Measurements from ENCODE around the gene RHOT1. TPM values are rescaled to one million over a fixed set of nuclear protein-coding genes. Genes with fewer than 3 reads are reported as not detected.

RHOT1 gene
- total RNA-seq, 1 donor from 2014 or later, result 56.9 TPM

DNA sequence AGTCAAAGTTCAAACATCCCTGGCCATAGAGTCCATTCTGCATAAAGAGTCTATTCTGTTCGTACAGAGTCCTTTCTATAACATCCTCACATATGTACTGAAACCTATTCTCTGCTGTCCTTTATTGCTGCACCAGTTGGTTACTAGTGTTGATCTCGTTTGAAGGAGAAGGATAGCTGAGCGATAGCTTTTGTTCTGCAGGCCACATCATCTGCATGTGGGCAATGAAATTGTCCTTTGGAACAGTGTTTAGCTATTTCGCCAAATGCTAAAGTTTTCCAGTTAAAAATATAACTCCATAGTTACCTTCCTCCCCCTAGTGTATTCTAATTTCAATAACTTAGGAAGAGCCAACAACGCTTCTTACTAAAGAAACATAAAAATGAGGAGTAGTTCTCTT is 6.0 kb downstream of the RHOT1 start:
- no peaks in the 10 kb centered on the region for H3K9me3 ChIP-seq (replicated peaks)
- intact Hi-C loops (cut with micrococcal nuclease), result no loop called here
- TF ChIP-seq, protein P1, sequence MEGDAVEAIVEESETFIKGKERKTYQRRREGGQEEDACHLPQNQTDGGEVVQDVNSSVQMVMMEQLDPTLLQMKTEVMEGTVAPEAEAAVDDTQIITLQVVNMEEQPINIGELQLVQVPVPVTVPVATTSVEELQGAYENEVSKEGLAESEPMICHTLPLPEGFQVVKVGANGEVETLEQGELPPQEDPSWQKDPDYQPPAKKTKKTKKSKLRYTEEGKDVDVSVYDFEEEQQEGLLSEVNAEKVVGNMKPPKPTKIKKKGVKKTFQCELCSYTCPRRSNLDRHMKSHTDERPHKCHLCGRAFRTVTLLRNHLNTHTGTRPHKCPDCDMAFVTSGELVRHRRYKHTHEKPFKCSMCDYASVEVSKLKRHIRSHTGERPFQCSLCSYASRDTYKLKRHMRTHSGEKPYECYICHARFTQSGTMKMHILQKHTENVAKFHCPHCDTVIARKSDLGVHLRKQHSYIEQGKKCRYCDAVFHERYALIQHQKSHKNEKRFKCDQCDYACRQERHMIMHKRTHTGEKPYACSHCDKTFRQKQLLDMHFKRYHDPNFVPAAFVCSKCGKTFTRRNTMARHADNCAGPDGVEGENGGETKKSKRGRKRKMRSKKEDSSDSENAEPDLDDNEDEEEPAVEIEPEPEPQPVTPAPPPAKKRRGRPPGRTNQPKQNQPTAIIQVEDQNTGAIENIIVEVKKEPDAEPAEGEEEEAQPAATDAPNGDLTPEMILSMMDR (IDR thresholded peaks at IDR 0.05; ENCODE audit: borderline replicate concordance), result no peak
- H3K36me3 ChIP-seq, result peaks cover 4% of the 10 kb centered on the region
- H3K27me3 ChIP-seq (ENCODE audit: low read depth), result no peaks in the 10 kb centered on the region
- peaks cover 82% of the 10 kb centered on the region for H3K4me1 ChIP-seq
- H3K27ac ChIP-seq (replicated peaks), result no peak overlapping the region
- no peak for DNase-seq
- H3K4me3 ChIP-seq, result no peak overlapping the region

DNA sequence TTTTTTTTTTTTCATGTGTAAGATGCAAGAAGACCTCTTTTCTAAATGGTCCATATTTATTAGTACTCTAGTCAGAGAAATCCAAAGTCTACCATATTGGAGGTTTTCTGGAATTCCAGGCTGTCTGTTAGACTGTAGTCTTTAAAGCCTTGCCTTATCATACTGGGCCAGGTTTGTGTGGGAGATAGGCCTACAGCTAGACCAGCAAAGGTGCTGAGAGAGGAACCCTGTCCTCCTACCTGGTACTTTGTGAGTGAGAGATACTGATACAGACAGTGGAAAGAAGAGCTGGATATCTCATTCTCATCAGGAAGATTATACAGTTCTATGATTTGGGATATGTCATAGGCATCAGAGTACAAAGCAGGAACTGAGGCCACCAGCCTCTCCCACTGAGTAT is 8.1 kb downstream of the RHOT1 start:
- TF ChIP-seq, protein P1 (IDR thresholded peaks at IDR 0.05; ENCODE audit: borderline replicate concordance), result no peak
- H3K27ac ChIP-seq (replicated peaks), result no peak overlapping the region
- peaks cover 66% of the 10 kb centered on the region for H3K4me1 ChIP-seq
- H3K27me3 ChIP-seq (ENCODE audit: low read depth), result no peaks in the 10 kb centered on the region
- intact Hi-C loops (cut with micrococcal nuclease), result no loop called here
- H3K36me3 ChIP-seq, result peaks cover 23% of the 10 kb centered on the region
- no peak for DNase-seq
- no peak overlapping the region for H3K4me3 ChIP-seq
- no peaks in the 10 kb centered on the region for H3K9me3 ChIP-seq (replicated peaks)

- Histone ChIP-seq H3K4me1 (peaks cover 75% of the 10 kb centered on the region), H3K9me3 (replicated peaks) (no peaks in the 10 kb centered on the region), H3K4me3 (no peak overlapping the region), H3K27ac (replicated peaks) (peak overlapping the region; percentile 76), H3K36me3 (peaks cover 27% of the 10 kb centered on the region), H3K27me3 (ENCODE audit: low read depth) (no peaks in the 10 kb centered on the region)
- DNase-seq, result no peak
- TF ChIP-seq, protein P1 (IDR thresholded peaks at IDR 0.05; ENCODE audit: borderline replicate concordance), result no peak
- intact Hi-C loops (cut with micrococcal nuclease), result no loop called here
These were observed 9.8 kb downstream of the RHOT1 start for GRCh38 chr17:32152130-32152529.

- peaks cover 36% of the 10 kb centered on the region for H3K36me3 ChIP-seq
- no peaks in the 10 kb centered on the region for H3K27me3 ChIP-seq (ENCODE audit: low read depth)
- TF ChIP-seq, protein P1 (IDR thresholded peaks at IDR 0.05; ENCODE audit: borderline replicate concordance), result no peak
- peak overlapping the region; percentile 21 for H3K27ac ChIP-seq (replicated peaks)
- H3K4me1 ChIP-seq, result peaks cover 72% of the 10 kb centered on the region
- H3K9me3 ChIP-seq (replicated peaks), result no peaks in the 10 kb centered on the region
- DNase-seq, result no peak
- intact Hi-C loops (cut with micrococcal nuclease), result no loop called here
- no peak overlapping the region for H3K4me3 ChIP-seq
These were observed 13.6 kb downstream of the RHOT1 start for GRCh38 chr17:32155896-32156295.

- DNase-seq, result no peak
- Histone ChIP-seq H3K9me3 (replicated peaks) (no peaks in the 10 kb centered on the region), H3K27me3 (ENCODE audit: low read depth) (no peaks in the 10 kb centered on the region), H3K36me3 (peaks cover 39% of the 10 kb centered on the region), H3K4me3 (no peak overlapping the region), H3K4me1 (peaks cover 71% of the 10 kb centered on the region), H3K27ac (replicated peaks) (peak overlapping the region; percentile 21)
- TF ChIP-seq, protein P1 (IDR thresholded peaks at IDR 0.05; ENCODE audit: borderline replicate concordance), result no peak
- intact Hi-C loops (cut with micrococcal nuclease), result no loop called here
These were observed 14.4 kb downstream of the RHOT1 start for GRCh38 chr17:32156656-32157055.

GRCh38 chr17:32157225-32157624 is 14.9 kb downstream of the RHOT1 start:
- Histone ChIP-seq H3K9me3 (replicated peaks) (no peaks in the 10 kb centered on the region), H3K4me1 (peaks cover 70% of the 10 kb centered on the region), H3K36me3 (peaks cover 39% of the 10 kb centered on the region), H3K27me3 (ENCODE audit: low read depth) (no peaks in the 10 kb centered on the region), H3K4me3 (no peak overlapping the region), H3K27ac (replicated peaks) (peak overlapping the region; percentile 21)
- DNase-seq, result no peak
- TF ChIP-seq, protein P1 (IDR thresholded peaks at IDR 0.05; ENCODE audit: borderline replicate concordance), result no peak
- intact Hi-C loops (cut with micrococcal nuclease), result no loop called here

Measured in left ventricle myocardium inferior (tissue), 1 donor.